ENCODE results near the gene NAT16. TPM values are rescaled to one million over a fixed set of nuclear protein-coding genes. Genes with fewer than 3 reads are reported as not detected.

The NAT16 gene
- total and polyA plus RNA-seq, 9 of the 15 experiments (the other 6 are each of a cell fraction or from before 2014, with no cell fraction given): 0.04 TPM; not detected in 8

DNA sequence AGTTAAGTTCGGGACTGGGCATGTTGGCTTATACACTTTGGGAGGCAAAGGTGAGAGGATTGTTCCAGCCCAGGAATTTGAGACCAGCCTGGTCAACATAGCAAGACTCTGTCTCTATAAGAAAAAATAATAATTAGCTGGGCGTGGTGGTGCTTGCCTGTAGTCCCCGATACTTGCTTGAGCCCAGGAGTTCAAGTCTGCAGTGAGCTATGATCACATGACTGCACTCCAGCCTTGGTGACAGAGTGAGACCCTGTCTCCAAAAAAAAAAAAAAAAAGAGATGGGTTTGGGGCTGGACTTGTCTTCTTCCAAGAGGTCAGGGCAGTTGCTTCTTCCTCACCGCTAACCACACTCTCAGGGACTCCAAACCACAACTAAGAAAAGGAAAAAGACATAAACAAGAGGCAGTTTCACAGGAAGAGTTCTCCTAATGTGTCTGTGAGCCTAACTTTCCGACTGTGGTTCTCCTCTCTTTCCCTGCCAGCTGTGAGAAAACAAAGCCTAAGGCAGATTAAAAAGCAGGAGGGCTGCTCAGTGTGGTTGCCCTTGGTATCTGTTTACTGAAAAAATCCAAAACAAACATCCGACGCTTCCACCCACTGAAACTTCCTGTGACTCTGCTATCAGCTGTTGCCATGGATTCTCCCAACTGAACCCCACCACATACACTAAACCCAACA lies 55.6 kb downstream of the NAT16 start (continued):
- no peak for TF ChIP-seq DDX20 (tag; IDR thresholded peaks at IDR 0.05; ENCODE audit: low read depth)

DNA sequence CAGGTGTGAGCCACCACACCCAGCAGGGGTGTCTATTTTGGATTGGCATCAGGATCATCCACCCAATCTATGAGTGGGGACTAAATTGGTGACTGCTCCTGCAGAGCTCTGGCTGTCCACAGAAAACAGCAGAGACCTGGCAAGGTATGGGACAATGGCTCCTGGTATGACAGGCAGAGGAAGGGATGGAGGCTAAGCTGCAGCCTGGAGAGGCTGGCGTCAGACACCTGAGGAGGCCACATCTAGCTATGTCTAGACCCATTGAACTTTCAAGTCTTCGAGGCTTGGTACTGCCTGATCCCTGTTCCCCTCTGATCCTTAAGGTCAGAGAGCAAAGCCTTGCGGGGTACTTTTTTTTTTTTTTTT lies 56.4 kb downstream of the NAT16 start:
- ATAC-seq (no peak), DNase-seq (ENCODE audit: extremely low read depth in 1 of 4, low spot score in 3 of 4) (no peak), FAIRE-seq (no peak)
- no peaks in the 10 kb centered on the region for H3K9me3 ChIP-seq (replicated peaks; ENCODE audit: control insufficient read depth, insufficient read depth, low read depth, low read length)
- peaks cover 30 to 42% of the 10 kb centered on the region in 2 experiments for H3K4me1 ChIP-seq (replicated peaks in 1 of 2; ENCODE audit: control insufficient read depth in 2 of 2, insufficient read depth in 2 of 2, low read length in 2 of 2)
- no peaks in the 10 kb centered on the region for H3K36me3 ChIP-seq (ENCODE audit: control insufficient read depth, insufficient read depth, low read length)
- no peak overlapping the region for H3K4me2 ChIP-seq (ENCODE audit: insufficient read depth, low read length)
- no peak overlapping the region for H3K9ac ChIP-seq (ENCODE audit: insufficient read depth in 1 of 2, low read depth in 2 of 2, low read length in 2 of 2)
- ChIA-PET POLR2A (interaction anchor here (1.0 to 2.6 kb wide), 4 partner anchors 11 to 38 kb away, joined by 3 to 13 read pairs (median 6); partner anchors contain the start of gene TRIM56), CTCF (ENCODE audit: low intra/inter-chr PET ratio) (no interaction called here)
- H3K27ac ChIP-seq (ENCODE audit: extremely low read depth, low read depth, low read length): no peak overlapping the region
- WGBS (ENCODE audit: insufficient coverage, low coverage, missing lambda C conversion rate): 66% methylated on average over 3 of the region's 3 CpGs
- no peak overlapping the region for H3K4me3 ChIP-seq
- no TSS peak for BruUV-seq (replicated peaks)
- H2AFZ ChIP-seq (ENCODE audit: low read depth, low read length): no peak overlapping the region
- H3K79me2 ChIP-seq (ENCODE audit: control insufficient read depth, insufficient read depth, low read length): no peaks in the 10 kb centered on the region
- no peaks in the 10 kb centered on the region for H3K9me1 ChIP-seq (ENCODE audit: control insufficient read depth, insufficient read depth, low read length)
- in situ Hi-C loops (cut with MboI) (no loop called here), intact Hi-C loops (cut with micrococcal nuclease) (no loop called here)
- no peaks in the 10 kb centered on the region for H3K27me3 ChIP-seq (ENCODE audit: control insufficient read depth in 2 of 2, insufficient read depth in 2 of 2, low read length in 2 of 2)
- H4K20me1 ChIP-seq (replicated peaks; ENCODE audit: control insufficient read depth, insufficient read depth, low read length): no peaks in the 10 kb centered on the region
- TF ChIP-seq ESRRA (IDR thresholded peaks at IDR 0.05; ENCODE audit: borderline replicate concordance, low read depth): no peak
- TF ChIP-seq RBM39 (optimal IDR thresholded peaks at IDR 0.05; ENCODE audit: low read depth, low read length): no peak
- TF ChIP-seq TAF9B (IDR thresholded peaks at IDR 0.05; ENCODE audit: partially characterized antibody): no peak
- TF ChIP-seq RBFOX2 (IDR thresholded peaks at IDR 0.05; ENCODE audit: low read depth, low read length): no peak
- no peak for TF ChIP-seq ZNF449 (CRISPR knock-in tag; IDR thresholded peaks at IDR 0.05)
- TF ChIP-seq NFIC (IDR thresholded peaks at IDR 0.05): no peak
- no peak for TF ChIP-seq SPI1 (IDR thresholded peaks at IDR 0.05; ENCODE audit: borderline replicate concordance, low read depth, low read length)
- no peak for TF ChIP-seq COPS2 (conservative IDR thresholded peaks at IDR 0.05)
- no peak for TF ChIP-seq SRSF7 (optimal IDR thresholded peaks at IDR 0.05; ENCODE audit: low read depth, low read length)
- no peak for TF ChIP-seq NUFIP1 (IDR thresholded peaks at IDR 0.05; ENCODE audit: partially characterized antibody)
- TF ChIP-seq NR2C1 (IDR thresholded peaks at IDR 0.05): no peak
- no peak for TF ChIP-seq NR2C1 (tag; IDR thresholded peaks at IDR 0.05)
- TF ChIP-seq ERF (CRISPR knock-in tag; IDR thresholded peaks at IDR 0.05): no peak
- TF ChIP-seq SNRNP70 (optimal IDR thresholded peaks at IDR 0.05; ENCODE audit: low read depth, low read length): no peak
- TF ChIP-seq TCF3 (CRISPR knock-in tag; IDR thresholded peaks at IDR 0.05): no peak
- TF ChIP-seq ZNF384 (IDR thresholded peaks at IDR 0.05; ENCODE audit: low read depth, low read length): no peak
- TF ChIP-seq NFIX (CRISPR knock-in tag; IDR thresholded peaks at IDR 0.05; ENCODE audit: low read depth): no peak
